ENCODE results near the gene CCDC191. TPM values are rescaled to one million over a fixed set of nuclear protein-coding genes. Genes with fewer than 3 reads are reported as not detected.

The CCDC191 gene
- total RNA-seq, 4 donors from 2014 or later = 4.1 to 9.8 (median 7.0) TPM

GRCh38 chr3:114026331-114026730, 30.0 kb downstream of the CCDC191 start:
- no peak for DNase-seq
- no peak overlapping the region for H3K4me3 ChIP-seq
- H3K27ac ChIP-seq = no peak overlapping the region
- no peaks in the 10 kb centered on the region for H3K9me3 ChIP-seq
- H3K36me3 ChIP-seq = peaks cover 0 to 2% of the 10 kb centered on the region in 2 donors
- no peaks in the 10 kb centered on the region for H3K4me1 ChIP-seq
- no peaks in the 10 kb centered on the region for H3K27me3 ChIP-seq
- intact Hi-C loops (cut with DNase I; ENCODE audit: low total_unique reads) = no loop called here
- TF ChIP-seq CTCF (IDR thresholded peaks at IDR 0.05) = no peak
- no peak for TF ChIP-seq POLR2A (IDR thresholded peaks at IDR 0.05)

DNA sequence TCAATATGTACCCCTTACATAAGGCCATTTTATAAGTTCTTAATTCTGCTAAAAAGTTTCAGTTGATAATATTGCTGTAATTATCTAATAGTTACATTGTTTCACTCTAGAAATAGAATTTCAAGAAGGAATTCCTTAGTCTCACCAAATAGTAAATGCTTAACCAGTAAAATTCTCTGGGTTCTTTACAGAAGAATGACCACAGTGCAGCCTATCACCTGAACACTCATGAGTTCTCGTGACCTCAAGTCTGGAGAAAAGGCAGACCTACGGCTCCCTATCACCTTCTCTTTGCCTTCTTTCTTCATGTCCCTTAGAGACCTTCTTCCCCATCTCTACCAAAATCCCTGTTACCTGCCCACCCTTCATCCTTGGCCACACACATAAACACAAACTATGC, 30.9 kb downstream of the CCDC191 start:
- no peak for DNase-seq
- H3K27ac ChIP-seq = no peak overlapping the region
- H3K4me3 ChIP-seq = no peak overlapping the region
- H3K27me3 ChIP-seq = no peaks in the 10 kb centered on the region
- TF ChIP-seq CTCF (IDR thresholded peaks at IDR 0.05) (no peak), POLR2A (IDR thresholded peaks at IDR 0.05) (no peak)
- intact Hi-C loops (cut with DNase I; ENCODE audit: low total_unique reads) = no loop called here
- no peaks in the 10 kb centered on the region for H3K9me3 ChIP-seq
- no peaks in the 10 kb centered on the region for H3K36me3 ChIP-seq
- H3K4me1 ChIP-seq = no peaks in the 10 kb centered on the region

DNA sequence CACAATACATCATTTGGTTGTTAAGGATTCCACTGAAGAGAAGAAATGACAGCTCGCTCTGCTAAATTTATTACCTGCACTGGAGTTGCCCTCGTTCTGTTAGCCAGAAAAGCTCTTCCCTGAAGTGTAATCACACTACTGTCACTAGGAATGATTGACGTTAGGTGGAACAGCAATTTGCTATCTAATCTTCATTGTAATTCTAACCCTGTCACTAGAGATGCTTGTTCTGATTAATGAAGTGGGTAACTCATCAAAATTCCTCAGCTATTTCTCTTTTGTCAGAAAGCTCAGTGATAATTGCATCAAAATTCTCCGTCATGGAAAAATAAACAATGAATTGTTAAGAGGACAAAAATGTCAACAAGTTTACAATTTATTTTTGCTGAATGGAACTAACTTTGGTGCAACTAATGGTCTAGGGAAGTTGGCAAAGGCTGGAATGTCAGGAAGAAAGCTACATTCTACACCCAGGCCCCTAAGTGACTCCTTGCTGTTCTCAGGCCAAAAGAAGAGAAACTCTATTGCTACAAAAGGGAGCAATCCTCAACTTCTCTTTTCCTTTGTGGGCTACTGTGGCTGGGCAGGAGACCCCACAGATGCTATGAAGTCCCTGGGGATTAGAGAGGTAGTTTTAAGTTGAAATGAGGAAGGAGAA, 34.1 kb downstream of the CCDC191 start:
- no peaks in the 10 kb centered on the region for H3K36me3 ChIP-seq
- intact Hi-C loops (cut with DNase I; ENCODE audit: low total_unique reads) = no loop called here
- no peaks in the 10 kb centered on the region for H3K4me1 ChIP-seq
- DNase-seq = no peak
- no peaks in the 10 kb centered on the region for H3K9me3 ChIP-seq
- H3K27ac ChIP-seq = no peak overlapping the region
- TF ChIP-seq POLR2A (IDR thresholded peaks at IDR 0.05) (no peak), CTCF (IDR thresholded peaks at IDR 0.05) (no peak)
- no peak overlapping the region for H3K4me3 ChIP-seq
- H3K27me3 ChIP-seq = no peaks in the 10 kb centered on the region

DNA sequence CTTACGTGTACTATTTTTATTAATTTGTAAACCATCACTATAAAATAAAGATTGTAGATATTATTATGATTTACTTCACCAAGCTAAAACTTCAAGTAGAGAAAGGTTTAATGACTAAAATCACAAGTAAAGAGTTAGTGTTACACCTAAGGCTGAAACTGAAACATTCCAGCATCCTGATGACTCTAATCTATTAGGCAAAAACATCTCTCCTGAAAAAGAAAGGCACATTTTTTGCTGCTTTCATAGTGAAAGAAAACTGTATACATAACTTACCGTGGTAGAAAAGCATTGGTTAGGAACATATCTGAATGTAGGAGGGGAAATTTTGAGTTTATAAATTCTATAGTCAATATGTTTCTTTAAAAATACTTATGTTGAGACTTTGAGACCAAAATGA, 35.4 kb downstream of the CCDC191 start:
- DNase-seq = no peak
- Histone ChIP-seq H3K36me3 (no peaks in the 10 kb centered on the region), H3K27me3 (no peaks in the 10 kb centered on the region), H3K4me3 (no peak overlapping the region), H3K27ac (no peak overlapping the region), H3K9me3 (no peaks in the 10 kb centered on the region), H3K4me1 (no peaks in the 10 kb centered on the region)
- TF ChIP-seq POLR2A (IDR thresholded peaks at IDR 0.05) (no peak), CTCF (IDR thresholded peaks at IDR 0.05) (no peak)
- intact Hi-C loops (cut with DNase I; ENCODE audit: low total_unique reads) = no loop called here

GRCh38 chr3:114019486-114019885, 36.8 kb downstream of the CCDC191 start:
- no peaks in the 10 kb centered on the region for H3K27me3 ChIP-seq
- H3K36me3 ChIP-seq = no peaks in the 10 kb centered on the region
- H3K27ac ChIP-seq = no peak overlapping the region
- H3K4me3 ChIP-seq = no peak overlapping the region
- intact Hi-C loops (cut with DNase I; ENCODE audit: low total_unique reads) = no loop called here
- TF ChIP-seq POLR2A (IDR thresholded peaks at IDR 0.05) = no peak
- TF ChIP-seq CTCF (IDR thresholded peaks at IDR 0.05) = no peak
- no peaks in the 10 kb centered on the region for H3K4me1 ChIP-seq
- no peak for DNase-seq
- H3K9me3 ChIP-seq = no peaks in the 10 kb centered on the region

Measured in uterus (tissue), 4 donors.